ENCODE results near the gene TKT.

Gene TKT

DNA sequence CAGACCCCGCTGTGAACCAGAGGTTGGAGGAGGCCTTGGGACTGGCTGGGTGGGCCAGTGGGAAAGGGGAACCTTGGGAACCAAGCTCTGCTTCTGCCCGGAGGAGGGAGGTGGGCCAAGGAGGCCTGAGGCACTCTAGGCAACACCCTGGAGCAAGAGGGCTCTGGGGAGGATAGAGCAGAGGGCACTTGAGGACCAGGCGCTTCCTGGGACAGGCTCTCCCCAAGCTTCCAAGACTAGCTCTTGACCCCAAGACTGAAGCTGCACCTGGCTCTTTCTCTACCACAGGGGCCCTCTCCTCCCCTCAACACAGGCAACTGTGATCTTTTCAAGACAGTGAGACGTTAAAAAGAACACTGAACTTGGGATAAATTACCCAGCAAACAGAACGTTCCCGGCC, 20.3 kb downstream of the TKT start:
- Mint-ChIP-seq H3K9me3 (no peaks in the 10 kb centered on the region), H3K4me1 (peaks cover 25% of the 10 kb centered on the region), H3K27me3 (ENCODE audit: low read depth) (no peaks in the 10 kb centered on the region), H3K27ac (peak overlapping the region; percentile 56 to 72 (median 66)), H3K36me3 (ENCODE audit: low read depth) (peaks cover 42% of the 10 kb centered on the region), H3K4me3 (no peak overlapping the region)
- TF ChIP-seq, protein P1, sequence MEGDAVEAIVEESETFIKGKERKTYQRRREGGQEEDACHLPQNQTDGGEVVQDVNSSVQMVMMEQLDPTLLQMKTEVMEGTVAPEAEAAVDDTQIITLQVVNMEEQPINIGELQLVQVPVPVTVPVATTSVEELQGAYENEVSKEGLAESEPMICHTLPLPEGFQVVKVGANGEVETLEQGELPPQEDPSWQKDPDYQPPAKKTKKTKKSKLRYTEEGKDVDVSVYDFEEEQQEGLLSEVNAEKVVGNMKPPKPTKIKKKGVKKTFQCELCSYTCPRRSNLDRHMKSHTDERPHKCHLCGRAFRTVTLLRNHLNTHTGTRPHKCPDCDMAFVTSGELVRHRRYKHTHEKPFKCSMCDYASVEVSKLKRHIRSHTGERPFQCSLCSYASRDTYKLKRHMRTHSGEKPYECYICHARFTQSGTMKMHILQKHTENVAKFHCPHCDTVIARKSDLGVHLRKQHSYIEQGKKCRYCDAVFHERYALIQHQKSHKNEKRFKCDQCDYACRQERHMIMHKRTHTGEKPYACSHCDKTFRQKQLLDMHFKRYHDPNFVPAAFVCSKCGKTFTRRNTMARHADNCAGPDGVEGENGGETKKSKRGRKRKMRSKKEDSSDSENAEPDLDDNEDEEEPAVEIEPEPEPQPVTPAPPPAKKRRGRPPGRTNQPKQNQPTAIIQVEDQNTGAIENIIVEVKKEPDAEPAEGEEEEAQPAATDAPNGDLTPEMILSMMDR (IDR thresholded peaks at IDR 0.05; ENCODE audit: unreplicated experiment in 3 of 3) = no peak

DNA sequence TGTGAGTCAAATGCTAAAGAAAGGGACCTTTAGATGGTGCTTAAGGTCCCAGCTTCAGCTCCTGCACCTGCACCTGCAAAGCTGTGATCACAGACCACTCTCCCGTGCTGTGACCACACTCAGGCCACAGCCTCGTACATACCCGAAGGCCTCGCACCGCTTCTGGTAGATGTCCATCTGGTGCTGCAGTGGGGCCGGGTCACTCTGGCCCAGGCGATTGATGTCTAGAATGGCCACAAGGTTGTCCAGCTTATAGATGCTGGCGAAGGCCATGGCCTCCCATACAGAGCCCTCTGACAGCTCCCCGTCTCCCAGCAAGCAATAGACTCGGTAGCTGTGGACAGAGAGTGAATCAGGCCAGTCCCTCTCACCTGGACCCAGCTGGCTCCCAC, 21.0 kb downstream of the TKT start:
- H3K9me3 Mint-ChIP-seq = no peaks in the 10 kb centered on the region
- H3K27me3 Mint-ChIP-seq (ENCODE audit: low read depth) = no peaks in the 10 kb centered on the region
- peak overlapping the region in 1 of 3 experiments; percentile 56 for H3K27ac Mint-ChIP-seq
- no peak overlapping the region for H3K4me3 Mint-ChIP-seq
- peaks cover 23% of the 10 kb centered on the region for H3K4me1 Mint-ChIP-seq
- TF ChIP-seq, protein P1 (IDR thresholded peaks at IDR 0.05; ENCODE audit: unreplicated experiment in 3 of 3) = no peak
- H3K36me3 Mint-ChIP-seq (ENCODE audit: low read depth) = peaks cover 39% of the 10 kb centered on the region

DNA sequence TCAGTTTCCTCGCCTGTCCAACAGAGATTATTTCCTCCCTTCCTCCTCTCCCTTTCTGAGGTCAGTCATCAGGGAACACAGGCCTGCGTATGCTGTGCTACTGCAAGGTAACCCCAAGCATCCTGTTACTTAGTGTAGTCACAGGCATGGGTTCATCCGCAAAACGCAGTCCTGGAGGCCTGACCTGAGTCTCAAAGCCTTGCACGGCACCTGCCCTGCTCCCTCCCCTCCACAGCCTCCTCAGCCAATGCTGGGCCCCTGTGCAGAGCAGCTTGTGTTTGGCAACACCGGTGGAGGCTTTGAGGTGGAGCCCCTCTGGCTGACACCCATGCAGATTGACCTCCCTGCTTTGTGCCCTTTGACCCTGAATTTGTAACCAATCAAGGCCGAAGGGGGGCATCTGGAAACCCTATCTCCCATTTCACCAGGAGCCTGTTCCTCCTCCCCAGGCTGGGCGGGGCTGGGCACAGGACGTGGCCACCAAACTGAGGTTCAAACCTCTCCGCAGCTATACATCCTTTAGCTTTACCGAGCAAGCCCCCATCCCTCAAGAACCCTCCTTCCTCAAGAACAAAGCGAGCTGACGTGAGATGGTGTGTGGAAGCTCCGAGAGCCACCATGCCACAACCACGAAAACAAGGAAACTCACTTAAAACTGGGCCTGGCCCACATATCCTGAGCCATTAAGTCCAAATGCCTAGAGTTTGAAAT, 21.5 kb downstream of the TKT start:
- H3K27me3 Mint-ChIP-seq (ENCODE audit: low read depth) = no peaks in the 10 kb centered on the region
- H3K4me1 Mint-ChIP-seq = peaks cover 21% of the 10 kb centered on the region
- no peak overlapping the region for H3K27ac Mint-ChIP-seq
- no peak overlapping the region for H3K4me3 Mint-ChIP-seq
- H3K9me3 Mint-ChIP-seq = no peaks in the 10 kb centered on the region
- H3K36me3 Mint-ChIP-seq (ENCODE audit: low read depth) = peaks cover 34% of the 10 kb centered on the region
- TF ChIP-seq, protein P1 (IDR thresholded peaks at IDR 0.05; ENCODE audit: unreplicated experiment in 3 of 3) = no peak

DNA sequence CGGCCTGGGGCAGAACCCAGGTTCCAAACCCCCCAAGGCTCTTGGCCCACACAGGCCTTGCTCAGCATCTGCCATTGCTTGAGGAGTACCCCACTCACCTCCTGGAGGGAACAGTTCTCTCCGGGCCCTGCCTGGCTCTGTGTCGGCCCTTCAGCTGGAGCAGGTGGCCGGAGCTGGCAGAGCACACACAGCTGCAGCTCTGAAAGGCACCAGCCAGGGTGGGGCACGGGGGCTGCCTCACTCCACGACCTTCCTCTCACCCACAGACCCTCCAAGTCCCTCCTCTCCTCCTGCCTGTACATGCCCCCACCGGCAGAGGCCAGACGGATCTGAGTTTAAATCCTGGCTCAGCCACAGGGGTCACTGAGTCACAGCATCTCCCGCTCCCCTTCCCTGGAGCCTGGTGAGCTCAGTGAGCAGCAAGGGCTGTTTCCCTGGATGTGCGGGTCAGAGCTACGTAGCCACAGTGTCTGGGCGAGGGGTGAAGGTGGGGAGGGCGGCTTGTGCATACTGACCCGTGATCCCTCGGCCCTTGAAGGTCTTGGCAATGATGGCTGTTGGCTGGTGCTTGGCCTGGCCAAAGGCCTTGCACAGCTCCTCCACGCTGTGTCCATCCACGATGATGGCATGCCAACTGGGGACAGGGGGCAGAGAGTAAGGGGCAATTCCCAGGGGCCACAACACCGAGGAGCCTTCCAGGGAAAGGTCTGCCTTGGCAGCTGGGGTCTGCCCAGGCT, 23.0 kb downstream of the TKT start:
- H3K4me3 Mint-ChIP-seq = no peak overlapping the region
- H3K9me3 Mint-ChIP-seq = no peaks in the 10 kb centered on the region
- TF ChIP-seq, protein P1 (IDR thresholded peaks at IDR 0.05; ENCODE audit: unreplicated experiment in 3 of 3) = no peak
- H3K4me1 Mint-ChIP-seq = peaks cover 9% of the 10 kb centered on the region
- no peak overlapping the region for H3K27ac Mint-ChIP-seq
- H3K27me3 Mint-ChIP-seq (ENCODE audit: low read depth) = no peaks in the 10 kb centered on the region
- H3K36me3 Mint-ChIP-seq (ENCODE audit: low read depth) = peaks cover 34% of the 10 kb centered on the region

DNA sequence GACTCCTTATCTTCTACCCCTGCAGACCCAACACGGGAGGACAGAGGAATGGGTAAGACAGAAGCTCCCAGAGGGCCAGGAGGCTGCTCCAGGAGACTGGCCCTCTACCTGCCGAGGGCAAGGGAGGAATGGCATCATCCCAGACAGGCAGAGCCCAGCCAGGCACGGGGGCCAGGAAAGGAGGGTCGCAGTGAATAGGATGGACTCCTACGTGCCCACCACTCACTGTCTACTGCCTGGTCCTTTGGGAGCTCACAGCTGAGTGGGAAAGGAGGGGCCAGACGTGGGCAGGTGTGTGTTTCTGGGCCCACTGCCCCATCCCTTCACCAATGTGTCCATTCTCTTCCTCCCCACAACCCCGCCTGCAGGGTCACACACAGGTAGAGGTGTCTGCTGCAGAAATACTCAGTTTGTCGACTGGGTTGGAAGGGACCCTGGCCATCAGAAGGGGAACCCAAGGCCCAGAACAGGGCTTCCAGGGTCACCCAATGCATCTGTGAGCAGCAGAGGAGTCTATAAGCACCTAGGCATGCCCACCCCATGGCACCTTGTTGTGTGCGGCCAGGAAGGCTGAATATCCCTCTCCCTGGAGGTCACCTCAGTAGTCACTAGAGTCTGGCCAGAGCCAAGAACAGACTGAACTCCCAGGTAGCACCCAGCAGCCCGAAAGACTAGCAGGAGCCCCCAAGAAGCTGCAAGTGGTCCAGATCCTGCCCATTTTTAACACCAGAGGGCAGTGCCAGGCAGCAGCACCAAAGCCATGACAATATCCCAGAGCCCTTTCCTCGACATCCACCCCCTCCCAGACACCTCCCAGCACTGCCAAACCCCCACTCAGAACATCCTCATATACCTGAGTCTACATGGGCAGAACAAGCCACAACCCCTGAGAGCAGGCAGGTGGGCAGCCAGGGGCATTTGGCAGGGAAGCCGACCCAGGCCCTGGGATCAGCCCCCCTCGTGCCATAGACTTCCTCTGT, 24.0 kb downstream of the TKT start:
- peaks cover 5% of the 10 kb centered on the region for H3K4me1 Mint-ChIP-seq
- TF ChIP-seq, protein P1 (IDR thresholded peaks at IDR 0.05; ENCODE audit: unreplicated experiment in 3 of 3) = no peak
- H3K4me3 Mint-ChIP-seq = no peak overlapping the region
- peaks cover 37% of the 10 kb centered on the region for H3K36me3 Mint-ChIP-seq (ENCODE audit: low read depth)
- H3K9me3 Mint-ChIP-seq = no peaks in the 10 kb centered on the region
- H3K27ac Mint-ChIP-seq = no peak overlapping the region
- no peaks in the 10 kb centered on the region for H3K27me3 Mint-ChIP-seq (ENCODE audit: low read depth)

Measured in nephron (organoid).